HepG2 (cell line): Measurements from ENCODE around the gene HIPK2. TPM values are rescaled to one million over a fixed set of nuclear protein-coding genes. Genes with fewer than 3 reads are reported as not detected.

ENCODE experiments used
- ATAC-seq: fragments of 200-7000 bp; cut with Tn5 transposase; 3 replicates; pipeline ENCODE4 v1.9.1; 2020; ENCODE audit warnings: mild to moderate bottlenecking, moderate library complexity
- BruUV-seq: library from RNA; stranded (reverse); fragments of 400-500 nt; replicated peaks from 2 replicates; lab custom pipeline; 2021; lab: Mats Ljungman, UMichigan
- CTCF ChIA-PET: fragments of 300-600 bp; formaldehyde crosslinking; extraction: SDS; loops from one replicate; lab custom pipeline; 2021; ENCODE audit warnings: low total read pairs, inconsistent platforms, low intra/inter-chr PET ratio; lab: Yijun Ruan, JAX
- POLR2A ChIA-PET: fragments of 350-600 bp; sonication (Branson Sonifier 250); formaldehyde crosslinking; loops from one replicate; lab custom pipeline; 2020; ENCODE audit warnings: antibody characterized with exemption, inconsistent platforms; lab: Yijun Ruan, JAX
- DNase-seq: peaks from one replicate; pipeline ENCODE4 v3.0.0-alpha.2; 2015; ENCODE audit warnings: low spot score
- FAIRE-seq: peaks from 3 replicates; lab custom pipeline; 2011; peaks lifted over from hg19 to GRCh38; lab: Jason Lieb, UNC
- H2AFZ ChIP-seq: one replicate; pipeline ENCODE4 v1.6.1; 2011; ENCODE audit warnings: low read length, inconsistent platforms
- H3K27ac ChIP-seq: fragments of 300-600 bp; 3 replicates; pipeline ENCODE4 v1.8.0; 2011; ENCODE audit warnings: mixed run types, mild to moderate bottlenecking, mixed read lengths, low read length, inconsistent platforms; ENCODE audit not compliant: insufficient read depth; ENCODE audit errors: extremely low read length
- H3K27me3 ChIP-seq, 2 experiments: fragments of 200-600 bp in 1 of 2; 2 replicates in 1 of 2; 3 replicates in 1 of 2; pipeline versions ENCODE4 v1.6.0 to v1.8.0; 2011; ENCODE audit warnings: low read length in 2 of 2, mild to moderate bottlenecking in 2 of 2, moderate library complexity in 2 of 2, inconsistent platforms in 1 of 2; ENCODE audit not compliant: insufficient read depth in 2 of 2, control insufficient read depth in 1 of 2
- H3K36me3 ChIP-seq, 2 experiments: fragments of 200-600 bp in 1 of 2; replicated peaks in 1 of 2; 2 replicates in 1 of 2; 3 replicates in 1 of 2; pipeline versions ENCODE4 v1.5.1 to v1.8.0; 2011; ENCODE audit warnings: low read length in 2 of 2, inconsistent platforms in 1 of 2; ENCODE audit not compliant: insufficient read depth in 2 of 2, control insufficient read depth in 1 of 2
- H3K4me1 ChIP-seq: 2 replicates; pipeline ENCODE4 v1.5.1; 2012; ENCODE audit warnings: low read length, inconsistent platforms; ENCODE audit not compliant: insufficient read depth
- H3K4me2 ChIP-seq: 2 replicates; pipeline ENCODE4 v1.6.0; 2011; ENCODE audit warnings: low read depth, low read length, inconsistent platforms
- H3K4me3 ChIP-seq, 3 experiments: fragments of 200-600 bp in 1 of 3; sonication (generic), shearing (Covaris generic) in 1 of 3; replicated peaks in 1 of 3; 2 replicates each; pipeline ENCODE4 v1.5.1; 2011 to 2016; ENCODE audit warnings: low read length in 3 of 3, inconsistent platforms in 2 of 3, low read depth in 2 of 3, mild to moderate bottlenecking in 2 of 3, control low read depth in 1 of 3, mixed read lengths in 1 of 3; ENCODE audit not compliant: insufficient read depth in 1 of 3
- H3K79me2 ChIP-seq: one replicate; pipeline ENCODE4 v1.6.1; 2011; ENCODE audit warnings: low read length, inconsistent platforms; ENCODE audit not compliant: insufficient read depth
- H3K9ac ChIP-seq: 2 replicates; pipeline ENCODE4 v1.6.0; 2011; ENCODE audit warnings: mild to moderate bottlenecking, low read depth, low read length, inconsistent platforms; ENCODE audit not compliant: insufficient read depth
- H3K9me3 ChIP-seq: 2 replicates; pipeline ENCODE4 v1.5.1; 2012; ENCODE audit warnings: mild to moderate bottlenecking, low read length
- H4K20me1 ChIP-seq: 2 replicates; pipeline ENCODE4 v1.6.0; 2011; ENCODE audit warnings: inconsistent platforms, mild to moderate bottlenecking, low read length, moderate library complexity; ENCODE audit not compliant: insufficient read depth
- GTF2F1 ChIP-seq: fragments of 150-350 bp; IDR thresholded peaks from 2 replicates; pipeline ENCODE4 v1.6.1; 2014; ENCODE audit warnings: low read length
- HNRNPUL1 ChIP-seq: fragments of 200-400 bp; formaldehyde crosslinking; IDR thresholded peaks from 2 replicates; pipeline ENCODE4 v1.6.1; 2017; ENCODE audit warnings: low read depth, mild to moderate bottlenecking, low read length, moderate library complexity
- KAT2B ChIP-seq: fragments of 150-350 bp; IDR thresholded peaks from 2 replicates; pipeline ENCODE4 v1.6.1; 2014; ENCODE audit warnings: low read depth, low read length, borderline replicate concordance
- MLX ChIP-seq: IDR thresholded peaks from 2 replicates; pipeline ENCODE4 v1.6.1; 2016
- NFE2L2 ChIP-seq: fragments of 150-350 bp; IDR thresholded peaks from 2 replicates; pipeline ENCODE4 v1.6.1; 2014; ENCODE audit warnings: low read length
- NFIC ChIP-seq: IDR thresholded peaks from 2 replicates; pipeline ENCODE4 v1.6.1; 2012; ENCODE audit warnings: mild to moderate bottlenecking, low read length, inconsistent platforms
- NR2F1 ChIP-seq, 2 experiments: fragments of 450-650 bp in 1 of 2; formaldehyde crosslinking in 1 of 2; IDR thresholded peaks; 2 replicates each; pipeline versions ENCODE4 v1.5.0 to v1.6.1; 2016 to 2020; ENCODE audit warnings: mild to moderate bottlenecking in 1 of 2, missing compliant biosample characterization in 1 of 2, missing genetic modification reagents in 1 of 2, moderate library complexity in 1 of 2
- REL ChIP-seq: sonication (generic); formaldehyde crosslinking; conservative IDR thresholded peaks from 2 replicates; pipeline ENCODE4 v1.8.0; 2022; ENCODE audit warnings: mild to moderate bottlenecking, missing genetic modification reagents, moderate library complexity
- SATB2 ChIP-seq: sonication (generic); formaldehyde crosslinking; IDR thresholded peaks from 2 replicates; pipeline ENCODE4 v1.5.0; 2020; ENCODE audit warnings: missing genetic modification reagents
- THAP9 ChIP-seq: sonication (generic); formaldehyde crosslinking; IDR thresholded peaks from 2 replicates; pipeline ENCODE4; 2020; ENCODE audit warnings: missing genetic modification reagents, mild to moderate bottlenecking, borderline replicate concordance
- ZBTB38 ChIP-seq: sonication (generic); formaldehyde crosslinking; IDR thresholded peaks from 2 replicates; pipeline ENCODE4 v1.5.1; 2020; ENCODE audit warnings: mild to moderate bottlenecking, missing genetic modification reagents
- ZBTB7B ChIP-seq: sonication (generic); formaldehyde crosslinking; IDR thresholded peaks from 2 replicates; pipeline ENCODE4 v1.4.0; 2020; ENCODE audit warnings: missing genetic modification reagents
- ZFP1 ChIP-seq: IDR thresholded peaks from 2 replicates; pipeline ENCODE4 v1.6.1; 2016
- ZMYM3 ChIP-seq: sonication (generic); formaldehyde crosslinking; IDR thresholded peaks from 2 replicates; pipeline ENCODE4 v1.5.1; 2020; ENCODE audit warnings: mild to moderate bottlenecking, missing genetic modification reagents
- ZNF136 ChIP-seq: sonication (generic); formaldehyde crosslinking; IDR thresholded peaks from 2 replicates; pipeline ENCODE4 v1.8.1; 2022; ENCODE audit warnings: low read depth, mild to moderate bottlenecking, moderate library complexity, missing genetic modification reagents
- ZNF816 ChIP-seq: sonication (generic); formaldehyde crosslinking; IDR thresholded peaks from 2 replicates; pipeline ENCODE4 v1.8.0; 2022; ENCODE audit warnings: missing genetic modification reagents, mild to moderate bottlenecking, borderline replicate concordance
- ZSCAN21 ChIP-seq: sonication (generic); formaldehyde crosslinking; IDR thresholded peaks from 2 replicates; pipeline ENCODE4 v1.8.0; 2022; ENCODE audit warnings: mild to moderate bottlenecking, missing genetic modification reagents, moderate library complexity, borderline replicate concordance
- WGBS: methylation state at CpG from one replicate; pipeline ENCODE4 v1.1.6; 2017; ENCODE audit warnings: low lambda C conversion rate; 5-methylcytosine and 5-hydroxymethylcytosine counted together
- in situ Hi-C: cut with HindIII; loops from 2 replicates; pipeline ENCODE4 v1.10.0; 2017; ENCODE audit warnings: low pct_unique_long_range_greater_than_20kb; ENCODE audit not compliant: extremely low pct_ligation_motif_present
- intact Hi-C: fragments of 100-400 bp; cut with micrococcal nuclease; formaldehyde crosslinking; loops from one replicate; pipeline ENCODE4 v1.10.0; 2022; ENCODE audit not compliant: unreplicated experiment
- polyA plus RNA-seq, 8 experiments: library from polyadenylated mRNA; depleted of rRNA in 3 of 8; stranded (reverse) in 7 of 8; unstranded in 1 of 8; fragments of >200 nt; fragmentation: Illumina TruSeq in 4 of 8; extraction: Trizol in 4 of 8; gene quantifications; 2 replicates each; pipeline versions ENCODE4 v1.2.1 to v1.2.3, GENCODE V29; 2011 to 2016; ENCODE audit warnings: low read depth in 4 of 8, missing spikeins in 1 of 8, mixed read lengths in 1 of 8; ENCODE audit not compliant: insufficient read depth in 1 of 8
- total RNA-seq, 5 experiments: library from RNA; depleted of rRNA; stranded (reverse); fragments of >200 nt; fragmentation: Illumina TruSeq; extraction: Trizol; gene quantifications; 2 replicates each; pipeline ENCODE4 v1.2.3, GENCODE V29; 2016; ENCODE audit warnings: low read depth in 1 of 5

Gene HIPK2
- total and polyA plus RNA-seq, 2 of the 13 experiments (the other 11 are each of a cell fraction or from before 2014, with no cell fraction given): 14.4 to 20.2 TPM

- H3K9me3 ChIP-seq: no peaks in the 10 kb centered on the region
- CTCF ChIA-PET: no interaction called here
- no peak overlapping the region for H3K9ac ChIP-seq
- BruUV-seq: no TSS peak
- H3K27me3 ChIP-seq: no peaks in the 10 kb centered on the region
- TF ChIP-seq ZBTB7B (no peak), NFE2L2 (no peak), REL (CRISPR knock-in tag) (no peak), SATB2 (CRISPR knock-in tag) (no peak), ZFP1 (no peak), NR2F1 (CRISPR knock-in tag; IDR thresholded peaks at IDR 0.05) (no peak), ZBTB38 (CRISPR knock-in tag) (no peak), GTF2F1 (no peak), THAP9 (CRISPR knock-in tag) (no peak), HNRNPUL1 (no peak), ZNF136 (CRISPR knock-in tag) (no peak), MLX (CRISPR knock-in tag) (no peak), ZMYM3 (CRISPR knock-in tag) (no peak), NFIC (no peak), ZNF816 (CRISPR knock-in tag) (no peak), ZSCAN21 (no peak), KAT2B (no peak)
- in situ Hi-C loops: loop anchor here (5.0 to 10.0 kb wide), 2 partner anchors 131 to 358 kb away; partner anchors contain the start of gene HIPK2
- peaks cover 47% of the 10 kb centered on the region for H3K4me1 ChIP-seq
- H3K79me2 ChIP-seq: peaks cover 21% of the 10 kb centered on the region
- DNase-seq (no peak), ATAC-seq (no peak), FAIRE-seq (no peak)
- WGBS: 95% methylated on average over 6 of the region's 6 CpGs
- H3K36me3 ChIP-seq: peaks cover 14 to 61% of the 10 kb centered on the region in 2 experiments
- H3K27ac ChIP-seq: no peak overlapping the region
- no peak overlapping the region for H3K4me2 ChIP-seq
- H3K4me3 ChIP-seq: no peak overlapping the region
- H4K20me1 ChIP-seq: no peaks in the 10 kb centered on the region
- intact Hi-C loops: no loop called here
- no peak overlapping the region for H2AFZ ChIP-seq
- POLR2A ChIA-PET: no interaction called here
Observed at GRCh38 chr7:139643951-139644585, 133.7 kb downstream of the HIPK2 start.
